ENCODE measurements around the gene SYNGR3.

- TF ChIP-seq CTCF (IDR thresholded peaks at IDR 0.05) (no peak), POLR2A (IDR thresholded peaks at IDR 0.05) (no peak)
Measured at GRCh38 chr16:1990101-1990350, 256 bp downstream of the SYNGR3 start.
